CD8-positive, alpha-beta memory T cell (primary cell): ENCODE results near the gene CC2D1A. TPM values are rescaled to one million over a fixed set of nuclear protein-coding genes. Genes with fewer than 3 reads are reported as not detected.
"Not testable (repeated sequence)": the region's sequence is repeated elsewhere in the genome, so short reads cannot be mapped to it uniquely, and the experiment has no call there.

Source experiments
- CTCF ChIA-PET: fragments of 350-600 bp; sonication (Branson Sonifier 250); formaldehyde crosslinking; loops from one replicate; lab custom pipeline; 2021; ENCODE audit warnings: antibody characterized with exemption; lab: Charles Lee
- POLR2A ChIA-PET: fragments of 350-600 bp; sonication (Branson Sonifier 250); formaldehyde crosslinking; loops from one replicate; lab custom pipeline; 2021; ENCODE audit warnings: antibody characterized with exemption; lab: Charles Lee
- DNase-seq, 5 donors: peaks; one replicate each; pipeline versions ENCODE4 v3.0.0 to v3.0.0-alpha.2; 2020 to 2022; ENCODE audit warnings: mixed read lengths in 1 of 5
- H3K27ac ChIP-seq: one replicate; pipeline ENCODE4 v1.7.0; 2013; ENCODE audit warnings: low read depth, mild to moderate bottlenecking, low read length, moderate library complexity
- H3K27me3 ChIP-seq: 2 replicates; pipeline ENCODE4 v1.7.0; 2013; ENCODE audit warnings: low read length, mild to moderate bottlenecking; ENCODE audit not compliant: insufficient read depth, poor library complexity, severe bottlenecking
- H3K36me3 ChIP-seq: 2 replicates; pipeline ENCODE4 v1.7.0; 2013; ENCODE audit warnings: mild to moderate bottlenecking, low read length, moderate library complexity; ENCODE audit not compliant: insufficient read depth
- H3K4me1 ChIP-seq: 2 replicates; pipeline ENCODE4 v1.7.0; 2013; ENCODE audit warnings: mild to moderate bottlenecking, low read length, moderate library complexity; ENCODE audit not compliant: insufficient read depth
- H3K4me3 ChIP-seq: 2 replicates; pipeline ENCODE4 v1.7.0; 2013; ENCODE audit warnings: mild to moderate bottlenecking, low read length
- H3K9me3 ChIP-seq: 2 replicates; pipeline ENCODE4 v1.7.0; 2013; ENCODE audit warnings: mild to moderate bottlenecking, low read length
- H3K27ac Mint-ChIP-seq, 8 donors: one replicate each; pipeline ENCODE4 v1.8.0; 2020 to 2021; ENCODE audit warnings: mixed read lengths in 8 of 8, mild to moderate bottlenecking in 6 of 8, inconsistent platforms in 3 of 8, moderate library complexity in 3 of 8
- H3K27me3 Mint-ChIP-seq, 2 donors: one replicate each; pipeline ENCODE4 v1.8.0; 2020 to 2021; ENCODE audit warnings: mixed read lengths in 2 of 2, mild to moderate bottlenecking in 1 of 2, moderate library complexity in 1 of 2
- H3K36me3 Mint-ChIP-seq, 3 donors: one replicate each; pipeline ENCODE4 v1.8.0; 2020 to 2021; ENCODE audit warnings: mixed read lengths in 3 of 3, inconsistent platforms in 1 of 3, mild to moderate bottlenecking in 1 of 3
- H3K4me1 Mint-ChIP-seq, 3 donors: one replicate each; pipeline ENCODE4 v1.8.0; 2020 to 2021; ENCODE audit warnings: mixed read lengths in 3 of 3, inconsistent platforms in 1 of 3, mild to moderate bottlenecking in 1 of 3
- H3K4me3 Mint-ChIP-seq, 7 donors: one replicate each; pipeline ENCODE4 v1.8.0; 2020 to 2021; ENCODE audit warnings: mixed read lengths in 7 of 7, mild to moderate bottlenecking in 6 of 7, moderate library complexity in 4 of 7, inconsistent platforms in 2 of 7
- H3K9me3 Mint-ChIP-seq, 5 donors: one replicate each; pipeline ENCODE4 v1.8.0; 2020 to 2022; ENCODE audit warnings: mixed read lengths in 5 of 5, mild to moderate bottlenecking in 3 of 5, moderate library complexity in 2 of 5, inconsistent platforms in 1 of 5
- polyA plus RNA-seq: library from polyadenylated mRNA; unstranded; fragments of 300-500 nt; fragmentation: Illumina TruSeq; gene quantifications from one replicate; pipeline ENCODE4 v1.2.3, GENCODE V29; 2021
- total RNA-seq, 2 experiments: library from RNA; stranded (reverse); gene quantifications; one replicate each; pipeline ENCODE4 v1.2.3, GENCODE V29; 2021

Gene CC2D1A
- total and polyA plus RNA-seq, 3 experiments from 2014 or later = 15.3 to 31.0 (median 30.8) TPM

DNA sequence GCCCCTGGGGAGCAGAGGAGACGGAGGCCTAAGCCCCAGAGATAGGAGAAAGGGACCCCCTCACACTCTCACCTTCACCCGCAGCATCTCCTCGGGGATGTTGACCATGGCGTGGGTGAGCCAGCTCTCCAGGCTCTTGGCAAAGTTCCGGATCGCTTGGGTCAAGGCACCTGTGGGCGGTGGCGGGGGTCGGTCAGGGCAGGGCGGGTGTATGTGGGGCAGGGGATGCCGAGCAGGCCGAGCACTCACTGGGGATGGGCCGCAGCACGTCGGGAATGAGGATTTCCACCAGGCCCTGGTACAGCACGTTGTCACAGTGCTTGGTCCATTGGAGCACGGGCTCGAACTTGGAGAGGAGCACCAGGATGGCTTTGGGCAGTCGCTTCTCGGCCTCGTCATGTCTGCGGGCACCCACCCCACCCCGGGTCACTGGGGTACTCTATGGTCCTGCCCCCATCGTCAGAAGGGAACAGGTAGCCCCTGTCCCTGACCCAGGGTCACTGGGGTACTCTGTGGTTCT is 59.4 kb downstream of the CC2D1A start:
- peak overlapping the region in 1 of 8 donors; percentile 10 for H3K27ac Mint-ChIP-seq

DNA sequence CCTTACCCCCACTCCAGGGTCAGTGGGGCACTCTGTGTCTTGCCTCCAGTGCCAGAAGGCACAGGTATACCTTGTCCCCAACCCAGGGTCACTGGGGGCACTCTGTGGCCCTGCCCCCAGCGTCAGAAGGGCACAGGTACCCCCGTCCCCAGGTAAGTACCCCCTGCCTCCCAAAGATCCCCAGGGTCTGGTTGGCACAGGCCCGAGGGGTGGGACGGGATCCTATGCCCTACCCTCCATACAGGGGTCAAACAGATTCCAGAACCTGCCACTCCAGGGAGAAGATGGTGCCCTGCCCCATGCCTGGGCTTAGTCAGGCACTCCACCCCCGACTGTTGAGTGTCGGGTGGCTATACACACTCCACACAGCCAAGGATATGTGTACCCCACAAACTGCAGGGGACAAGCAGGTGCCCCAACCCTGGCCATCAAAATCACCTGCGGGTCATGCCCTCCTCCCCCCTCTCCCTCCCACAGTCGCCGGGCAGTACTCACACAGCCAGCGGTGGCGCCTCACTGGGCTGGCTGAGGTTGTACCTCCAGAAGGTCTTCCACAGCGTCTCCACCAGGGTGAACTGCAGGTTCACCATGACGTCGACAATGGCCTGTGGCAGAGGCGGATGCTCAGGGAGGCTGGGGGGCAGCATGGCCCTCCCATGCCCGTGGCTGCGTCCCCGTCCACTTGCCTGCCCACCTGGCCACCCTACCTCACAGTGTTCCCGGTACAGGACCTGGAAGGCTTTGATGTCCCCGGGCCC is 60.1 kb downstream of the CC2D1A start:
- Histone ChIP-seq H3K36me3 (peaks cover 14% of the 10 kb centered on the region), H3K9me3 (no peaks in the 10 kb centered on the region), H3K4me3 (no peak overlapping the region), H3K27me3 (no peaks in the 10 kb centered on the region), H3K4me1 (no peaks in the 10 kb centered on the region), H3K27ac (no peak overlapping the region)
- Mint-ChIP-seq H3K36me3 (peaks cover 0 to 60% (median 4%) of the 10 kb centered on the region in 3 donors), H3K4me3 (no peak overlapping the region), H3K4me1 (peaks cover 0 to 4% (median 0%) of the 10 kb centered on the region in 3 donors), H3K9me3 (no peaks in the 10 kb centered on the region), H3K27me3 (no peaks in the 10 kb centered on the region), H3K27ac (no peak overlapping the region)
- no peak for DNase-seq
- ChIA-PET POLR2A (no interaction called here), CTCF (no interaction called here)

More for the DNA sequence above, 59.4 kb downstream of the CC2D1A start:
- DNase-seq = no peak
- Mint-ChIP-seq H3K9me3 (no peaks in the 10 kb centered on the region), H3K4me1 (peaks cover 0 to 4% (median 0%) of the 10 kb centered on the region in 3 donors), H3K36me3 (peaks cover 0 to 64% (median 4%) of the 10 kb centered on the region in 3 donors), H3K27me3 (no peaks in the 10 kb centered on the region), H3K4me3 (no peak overlapping the region)
- Histone ChIP-seq H3K27me3 (no peaks in the 10 kb centered on the region), H3K36me3 (peaks cover 18% of the 10 kb centered on the region), H3K27ac (no peak overlapping the region), H3K4me3 (no peak overlapping the region), H3K9me3 (no peaks in the 10 kb centered on the region), H3K4me1 (no peaks in the 10 kb centered on the region)
- POLR2A ChIA-PET = interaction anchor here (0.5 kb wide), 1 partner anchor 37 kb away, joined by 3 read pairs; no protein-coding TSS in a partner anchor
- CTCF ChIA-PET = no interaction called here

DNA sequence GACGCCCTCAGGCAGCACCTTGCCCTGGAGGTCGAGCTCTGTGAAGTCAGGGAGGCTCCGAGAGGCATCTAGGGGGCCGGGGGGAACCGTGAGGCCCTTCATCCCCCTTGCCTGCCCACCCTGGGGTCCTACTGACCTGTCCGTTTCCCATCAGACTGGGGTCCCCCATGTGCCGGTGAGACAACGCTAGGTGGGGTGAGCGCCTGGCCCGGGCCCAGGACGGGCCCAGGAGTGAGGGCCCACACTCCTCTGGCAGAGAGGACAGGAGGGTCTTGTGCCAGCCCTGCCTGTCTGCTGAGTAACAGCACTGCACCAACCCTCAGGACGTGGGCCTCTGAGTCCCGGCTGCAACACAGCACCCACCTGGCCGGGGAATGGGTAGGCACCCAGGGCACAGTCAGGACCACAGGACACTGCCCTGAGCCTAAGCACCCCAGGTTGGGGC is 60.7 kb downstream of the CC2D1A start:
- Histone ChIP-seq H3K4me3 (no peak overlapping the region), H3K9me3 (no peaks in the 10 kb centered on the region), H3K27me3 (no peaks in the 10 kb centered on the region), H3K27ac (no peak overlapping the region), H3K36me3 (peaks cover 14% of the 10 kb centered on the region), H3K4me1 (no peaks in the 10 kb centered on the region)
- CTCF ChIA-PET = no interaction called here
- Mint-ChIP-seq H3K36me3 (peaks cover 0 to 59% (median 4%) of the 10 kb centered on the region in 3 donors), H3K4me1 (no peaks in the 10 kb centered on the region), H3K9me3 (no peaks in the 10 kb centered on the region), H3K27ac (peak overlapping the region in 1 of 8 donors; percentile 46), H3K27me3 (no peaks in the 10 kb centered on the region), H3K4me3 (no peak overlapping the region)
- DNase-seq = no peak
- POLR2A ChIA-PET = no interaction called here

DNA sequence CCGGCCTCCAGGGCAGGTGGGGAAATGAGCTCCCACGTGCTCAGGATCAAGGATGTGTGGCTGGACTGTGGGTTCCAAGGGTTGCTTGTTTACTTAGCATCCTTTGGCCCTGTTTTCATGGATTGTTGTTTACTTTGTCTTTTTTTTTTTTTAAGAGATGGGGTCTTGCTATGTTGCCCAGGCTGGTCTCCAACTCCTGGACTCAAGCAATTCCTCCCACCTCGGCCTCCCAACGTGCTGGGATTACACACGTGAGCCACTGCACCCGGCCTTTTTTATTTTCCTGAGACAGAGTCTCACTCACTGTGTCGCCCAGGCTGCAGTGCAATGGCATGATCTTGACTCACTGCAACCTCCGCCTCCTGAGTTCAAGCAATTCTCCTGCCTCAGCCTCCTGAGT is 61.2 kb downstream of the CC2D1A start:
- CTCF ChIA-PET, H3K27me3 Mint-ChIP-seq, DNase-seq, H3K9me3 ChIP-seq, POLR2A ChIA-PET, H3K9me3 Mint-ChIP-seq, H3K27me3 ChIP-seq, H3K4me1 ChIP-seq, H3K27ac ChIP-seq, H3K4me3 ChIP-seq, H3K4me1 Mint-ChIP-seq, H3K4me3 Mint-ChIP-seq: not testable (repeated sequence)
- H3K36me3 ChIP-seq = peaks cover 14% of the 10 kb centered on the region
- Mint-ChIP-seq H3K27ac (peak overlapping the region in 1 of 8 donors; percentile 46), H3K36me3 (peaks cover 0 to 59% (median 4%) of the 10 kb centered on the region in 3 donors)

DNA sequence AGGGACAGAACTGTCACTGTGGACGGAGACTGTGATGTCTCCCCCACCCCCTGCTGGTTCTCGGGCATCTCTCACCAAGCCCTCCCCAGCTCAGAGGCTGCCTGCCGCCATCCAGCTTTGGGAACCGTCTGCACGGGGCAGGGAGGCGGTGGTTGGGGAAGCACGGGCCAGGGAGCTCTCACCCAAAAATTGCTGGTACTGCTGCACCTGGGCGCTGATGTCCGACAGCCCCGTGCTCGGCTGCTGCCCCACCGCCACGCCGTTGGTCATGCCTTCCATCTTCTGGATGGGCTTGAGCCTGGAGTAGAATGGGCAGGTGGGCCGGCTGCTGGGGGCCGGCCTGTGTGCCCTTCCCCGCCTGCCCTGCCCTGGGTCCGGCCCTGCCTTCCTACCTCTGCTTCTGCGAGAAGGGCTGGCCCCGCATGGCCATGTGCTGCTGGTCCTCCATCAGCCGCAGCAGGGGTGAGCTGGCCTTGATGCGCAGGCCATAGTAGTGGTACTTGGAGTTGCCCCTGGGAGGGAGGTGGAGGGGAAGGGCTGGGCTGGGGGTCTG is 62.5 kb downstream of the CC2D1A start:
- H3K9me3 Mint-ChIP-seq = no peaks in the 10 kb centered on the region

DNA sequence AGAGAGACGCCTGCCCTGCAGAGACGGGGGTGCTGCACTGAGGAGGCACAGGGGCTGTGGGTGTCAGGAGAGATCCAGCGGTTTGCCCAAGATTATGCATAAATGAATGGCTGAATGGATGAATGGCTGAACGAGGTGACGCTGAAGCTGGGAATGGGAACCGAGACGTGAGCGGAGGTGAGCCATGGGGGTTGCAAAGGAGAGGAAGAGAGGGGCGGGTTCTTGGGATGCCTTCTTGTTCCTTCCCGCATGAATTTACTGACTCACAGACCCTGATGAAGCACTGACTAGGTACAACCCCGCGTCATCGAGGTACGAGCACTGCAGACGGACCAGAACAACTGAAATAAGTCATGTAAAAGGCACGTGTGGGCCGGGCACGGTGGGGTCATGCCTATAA is 63.0 kb downstream of the CC2D1A start:
- Mint-ChIP-seq H3K9me3 (no peaks in the 10 kb centered on the region), H3K27ac (peak overlapping the region in 2 of 8 donors; percentile 23 to 71)
- POLR2A ChIA-PET = no interaction called here

More for the DNA sequence above, 62.5 kb downstream of the CC2D1A start:
- CTCF ChIA-PET = interaction anchor here (1.4 kb wide), 1 partner anchor 80 kb away, joined by 3 read pairs; no protein-coding TSS in a partner anchor
- POLR2A ChIA-PET = no interaction called here
- Mint-ChIP-seq H3K27me3 (no peaks in the 10 kb centered on the region), H3K4me1 (no peaks in the 10 kb centered on the region), H3K27ac (no peak overlapping the region), H3K4me3 (no peak overlapping the region), H3K36me3 (peaks cover 0 to 69% (median 4%) of the 10 kb centered on the region in 3 donors)
- H3K9me3 ChIP-seq = no peaks in the 10 kb centered on the region
- DNase-seq = no peak
- H3K27ac ChIP-seq = no peak overlapping the region
- no peaks in the 10 kb centered on the region for H3K27me3 ChIP-seq
- H3K4me1 ChIP-seq = no peaks in the 10 kb centered on the region
- no peak overlapping the region for H3K4me3 ChIP-seq
- H3K36me3 ChIP-seq = peaks cover 17% of the 10 kb centered on the region

DNA sequence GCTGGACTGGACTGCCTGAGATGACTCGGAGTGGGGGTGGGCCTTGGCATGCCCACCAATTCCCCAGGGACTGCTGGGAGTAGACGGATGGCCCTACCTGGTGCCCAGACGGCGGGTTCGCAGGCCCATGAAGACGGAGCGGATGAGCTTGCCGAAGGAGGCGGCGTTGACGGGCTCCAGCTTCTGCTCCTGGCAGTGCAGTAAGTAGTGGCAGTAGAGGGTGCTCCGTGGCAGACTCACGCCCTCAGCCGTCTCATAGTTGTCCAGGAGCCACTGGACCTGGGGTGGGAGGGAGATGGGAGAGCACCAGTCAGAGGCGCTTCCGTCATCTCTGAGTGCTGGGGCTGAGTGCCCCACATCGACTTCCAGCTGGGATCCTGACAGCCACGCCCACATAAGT is 63.9 kb downstream of the CC2D1A start:
- no peak overlapping the region for H3K4me3 Mint-ChIP-seq
- H3K36me3 ChIP-seq = peaks cover 14% of the 10 kb centered on the region

More for the DNA sequence above, 63.0 kb downstream of the CC2D1A start:
- H3K4me3 ChIP-seq = no peak overlapping the region
- DNase-seq = no peak
- CTCF ChIA-PET = interaction anchor here (1.4 kb wide), 1 partner anchor 80 kb away, joined by 3 read pairs; no protein-coding TSS in a partner anchor
- peaks cover 2 to 3% (median 2%) of the 10 kb centered on the region in 3 donors for H3K4me1 Mint-ChIP-seq
- H3K27me3 Mint-ChIP-seq = no peaks in the 10 kb centered on the region
- peaks cover 4% of the 10 kb centered on the region for H3K4me1 ChIP-seq
- peaks cover 17% of the 10 kb centered on the region for H3K36me3 ChIP-seq
- H3K27me3 ChIP-seq = no peaks in the 10 kb centered on the region
- H3K4me3 Mint-ChIP-seq = no peak overlapping the region
- H3K9me3 ChIP-seq = no peaks in the 10 kb centered on the region
- no peak overlapping the region for H3K27ac ChIP-seq
- H3K36me3 Mint-ChIP-seq = peaks cover 0 to 70% (median 4%) of the 10 kb centered on the region in 3 donors

DNA sequence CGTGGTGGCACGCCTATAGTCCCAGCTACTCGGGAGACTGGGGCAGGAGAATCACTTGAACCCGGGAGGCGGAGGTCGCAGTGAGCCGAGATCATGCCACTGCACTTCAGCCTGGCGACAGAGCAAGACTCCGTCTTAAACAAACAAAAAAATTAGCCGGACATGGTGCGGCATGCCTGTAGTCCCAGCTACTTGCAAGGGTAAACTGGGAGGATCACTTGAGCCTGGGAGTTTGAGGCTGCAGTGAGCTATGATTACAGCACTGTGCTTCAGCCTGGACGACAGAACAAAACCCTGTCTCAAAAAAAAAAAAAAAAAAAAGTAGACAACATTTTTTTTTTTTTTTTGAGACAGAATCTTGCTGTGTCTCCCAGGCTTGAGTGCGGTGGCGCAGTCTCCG is 65.9 kb downstream of the CC2D1A start:
- CTCF ChIA-PET, H3K36me3 ChIP-seq, H3K27me3 ChIP-seq, H3K9me3 Mint-ChIP-seq, H3K27ac Mint-ChIP-seq, DNase-seq, H3K4me3 Mint-ChIP-seq, H3K4me3 ChIP-seq, H3K9me3 ChIP-seq, H3K27ac ChIP-seq, H3K27me3 Mint-ChIP-seq: not testable (repeated sequence)
- H3K36me3 Mint-ChIP-seq = peaks cover 0 to 66% (median 8%) of the 10 kb centered on the region in 3 donors
- peaks cover 8 to 15% (median 14%) of the 10 kb centered on the region in 3 donors for H3K4me1 Mint-ChIP-seq
- peaks cover 10% of the 10 kb centered on the region for H3K4me1 ChIP-seq
- POLR2A ChIA-PET = interaction anchor here (0.6 kb wide), 1 partner anchor 16 kb away, joined by 3 read pairs; no protein-coding TSS in a partner anchor

More for the DNA sequence above, 63.9 kb downstream of the CC2D1A start:
- H3K27me3 Mint-ChIP-seq = no peaks in the 10 kb centered on the region
- Histone ChIP-seq H3K27ac (no peak overlapping the region), H3K4me3 (no peak overlapping the region), H3K9me3 (no peaks in the 10 kb centered on the region), H3K27me3 (no peaks in the 10 kb centered on the region), H3K4me1 (peaks cover 10% of the 10 kb centered on the region)
- no peak for DNase-seq
- peak overlapping the region in 2 of 8 donors; percentile 12 to 77 for H3K27ac Mint-ChIP-seq
- H3K36me3 Mint-ChIP-seq = peaks cover 0 to 68% (median 4%) of the 10 kb centered on the region in 3 donors
- H3K4me1 Mint-ChIP-seq = peaks cover 6 to 9% (median 9%) of the 10 kb centered on the region in 3 donors
- ChIA-PET CTCF (no interaction called here), POLR2A (interaction anchor here (0.6 kb wide), 1 partner anchor 72 kb away, joined by 3 read pairs; no protein-coding TSS in a partner anchor)
- H3K9me3 Mint-ChIP-seq = no peaks in the 10 kb centered on the region
